Endothelial cell of umbilical vein (primary cell): ENCODE measurements around the gene CDH11.

Experiments used
- EZH2 ChIP-seq: IDR thresholded peaks from 2 replicates; pipeline ENCODE4 v1.6.1; 2012; ENCODE audit warnings: borderline replicate concordance, low read depth, mild to moderate bottlenecking, moderate library complexity, low read length, inconsistent platforms; ENCODE audit not compliant: severe bottlenecking
- POLR2A ChIP-seq: IDR thresholded peaks from 2 replicates; pipeline ENCODE4 v1.6.1; 2012; ENCODE audit warnings: low read depth, mild to moderate bottlenecking, control low read depth, low read length
- TF ChIP-seq, protein P1 (sequence below), 2 donors: IDR thresholded peaks; 1 replicate in 1 of 2; 2 replicates in 1 of 2; pipeline ENCODE4 v1.5.1; 2011; ENCODE audit warnings: low read length in 2 of 2, mild to moderate bottlenecking in 2 of 2, moderate library complexity in 2 of 2, control low read depth in 1 of 2, inconsistent platforms in 1 of 2, low read depth in 1 of 2; ENCODE audit not compliant: insufficient read depth in 1 of 2; ENCODE audit errors: extremely low read depth in 1 of 2

DNA sequence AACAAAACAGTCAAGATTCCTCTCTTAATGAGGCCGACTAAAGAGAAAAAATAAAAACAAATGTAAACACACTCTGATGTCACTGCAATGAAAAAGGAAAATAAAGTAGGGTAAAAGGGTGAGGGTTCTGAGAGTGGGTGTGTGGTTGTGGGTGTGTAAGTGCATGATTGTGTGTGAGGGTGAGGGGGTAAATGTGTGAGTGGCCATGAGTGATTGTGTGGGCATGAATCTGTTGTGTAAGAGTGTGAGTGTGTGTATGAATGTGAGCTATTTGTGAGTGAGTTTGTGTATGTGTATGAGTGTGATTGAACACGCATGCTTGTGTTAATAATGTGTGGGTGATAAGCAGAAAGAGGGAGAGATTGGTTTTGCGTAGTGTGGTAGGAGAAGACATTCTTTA lies 132.8 kb downstream of the CDH11 start:
- TF ChIP-seq, protein P1, sequence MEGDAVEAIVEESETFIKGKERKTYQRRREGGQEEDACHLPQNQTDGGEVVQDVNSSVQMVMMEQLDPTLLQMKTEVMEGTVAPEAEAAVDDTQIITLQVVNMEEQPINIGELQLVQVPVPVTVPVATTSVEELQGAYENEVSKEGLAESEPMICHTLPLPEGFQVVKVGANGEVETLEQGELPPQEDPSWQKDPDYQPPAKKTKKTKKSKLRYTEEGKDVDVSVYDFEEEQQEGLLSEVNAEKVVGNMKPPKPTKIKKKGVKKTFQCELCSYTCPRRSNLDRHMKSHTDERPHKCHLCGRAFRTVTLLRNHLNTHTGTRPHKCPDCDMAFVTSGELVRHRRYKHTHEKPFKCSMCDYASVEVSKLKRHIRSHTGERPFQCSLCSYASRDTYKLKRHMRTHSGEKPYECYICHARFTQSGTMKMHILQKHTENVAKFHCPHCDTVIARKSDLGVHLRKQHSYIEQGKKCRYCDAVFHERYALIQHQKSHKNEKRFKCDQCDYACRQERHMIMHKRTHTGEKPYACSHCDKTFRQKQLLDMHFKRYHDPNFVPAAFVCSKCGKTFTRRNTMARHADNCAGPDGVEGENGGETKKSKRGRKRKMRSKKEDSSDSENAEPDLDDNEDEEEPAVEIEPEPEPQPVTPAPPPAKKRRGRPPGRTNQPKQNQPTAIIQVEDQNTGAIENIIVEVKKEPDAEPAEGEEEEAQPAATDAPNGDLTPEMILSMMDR (IDR thresholded peaks at IDR 0.05; ENCODE audit: extremely low read depth in 1 of 2, insufficient read depth in 1 of 2, low read depth in 1 of 2, low read length in 2 of 2) = no peak
- TF ChIP-seq EZH2 (no peak), POLR2A (no peak)
